Neural cell (in vitro differentiated cells): ENCODE data around the gene NRAS. TPM values are rescaled to one million over a fixed set of nuclear protein-coding genes. Genes with fewer than 3 reads are reported as not detected.

Source experiments
- H2AFZ ChIP-seq: fragments of 200-600, 300-800 bp; sonication (generic), shearing (Covaris generic); 2 replicates; pipeline ENCODE4 v1.6.0; 2014; ENCODE audit warnings: low read depth, mild to moderate bottlenecking, antibody characterized with exemption, low read length, moderate library complexity
- H3F3A ChIP-seq: fragments of 200-600 bp; shearing (Covaris generic); 2 replicates; pipeline ENCODE4 v1.6.1; 2016; ENCODE audit warnings: mild to moderate bottlenecking, moderate library complexity, mixed read lengths, antibody characterized with exemption, low read length; ENCODE audit not compliant: insufficient read depth, poor library complexity, severe bottlenecking
- H3K27ac ChIP-seq: fragments of 200-600, 300-800 bp; sonication (generic), shearing (Covaris generic); 2 replicates; pipeline ENCODE4 v1.5.1; 2014; ENCODE audit warnings: mild to moderate bottlenecking, low read length, moderate library complexity
- H3K27me3 ChIP-seq: fragments of 300-800, 200-600 bp; sonication (generic), shearing (Covaris generic); 2 replicates; pipeline ENCODE4 v1.6.0; 2014; ENCODE audit warnings: mild to moderate bottlenecking, low read depth, low read length, moderate library complexity; ENCODE audit not compliant: insufficient read depth
- H3K36me3 ChIP-seq: fragments of 300-800, 200-600 bp; sonication (generic), shearing (Covaris generic); 2 replicates; pipeline ENCODE4 v1.5.1; 2014; ENCODE audit warnings: mild to moderate bottlenecking, antibody characterized with exemption, low read length, moderate library complexity; ENCODE audit not compliant: insufficient read depth
- H3K4me2 ChIP-seq: fragments of 300-800, 200-600 bp; sonication (generic), shearing (Covaris generic); 2 replicates; pipeline ENCODE4 v1.6.0; 2014; ENCODE audit warnings: mild to moderate bottlenecking, low read length
- H3K4me3 ChIP-seq: fragments of 300-800, 200-600 bp; sonication (generic), shearing (Covaris generic); 2 replicates; pipeline ENCODE4 v1.5.1; 2014; ENCODE audit warnings: mild to moderate bottlenecking, low read length, moderate library complexity
- H3K79me2 ChIP-seq: fragments of 200-600 bp; shearing (Covaris generic); replicated peaks from 2 replicates; pipeline ENCODE4 v1.6.0; 2014; ENCODE audit warnings: mild to moderate bottlenecking, low read length, moderate library complexity; ENCODE audit not compliant: insufficient read depth
- H3K9ac ChIP-seq: fragments of 300-800, 200-600 bp; sonication (generic), shearing (Covaris generic); 2 replicates; pipeline ENCODE4 v1.6.1; 2016; ENCODE audit warnings: mild to moderate bottlenecking, low read length, mixed read lengths
- H3K9me2 ChIP-seq: fragments of 200-600 bp; shearing (Covaris generic); 2 replicates; pipeline ENCODE4 v1.6.1; 2016; ENCODE audit warnings: mild to moderate bottlenecking, low read length, mixed read lengths; ENCODE audit not compliant: insufficient read depth
- H3K9me3 ChIP-seq: fragments of 200-600, 300-800 bp; sonication (generic), shearing (Covaris generic); 2 replicates; pipeline ENCODE4 v1.6.1; 2016; ENCODE audit warnings: mild to moderate bottlenecking, mixed run types, low read length, moderate library complexity, mixed read lengths
- H4K20me1 ChIP-seq: fragments of 200-600 bp; shearing (Covaris generic); 2 replicates; pipeline ENCODE4 v1.6.1; 2016; ENCODE audit warnings: mild to moderate bottlenecking, mixed run types; ENCODE audit not compliant: insufficient read depth
- EP300 ChIP-seq: fragments of 450-650 bp; conservative IDR thresholded peaks from 2 replicates; pipeline ENCODE4 v1.6.1; 2014; ENCODE audit warnings: antibody characterized with exemption, mild to moderate bottlenecking, moderate library complexity; ENCODE audit not compliant: poor library complexity, severe bottlenecking
- EZH2 ChIP-seq: fragments of 200-600, 300-800 bp; shearing (Covaris generic), sonication (generic); IDR thresholded peaks from 2 replicates; pipeline ENCODE4 v1.6.1; 2014; ENCODE audit warnings: antibody characterized with exemption, low read length, borderline replicate concordance, mild to moderate bottlenecking; ENCODE audit not compliant: insufficient read depth, poor library complexity, severe bottlenecking
- MXI1 ChIP-seq: fragments of 450-650 bp; conservative IDR thresholded peaks from 2 replicates; pipeline ENCODE4 v1.6.1; 2014; ENCODE audit warnings: antibody characterized with exemption, mild to moderate bottlenecking; ENCODE audit not compliant: poor library complexity, severe bottlenecking
- POLR2AphosphoS5 ChIP-seq: IDR thresholded peaks from 2 replicates; pipeline ENCODE4 v1.6.1; 2012
- RAD21 ChIP-seq: fragments of 450-650 bp; conservative IDR thresholded peaks from 2 replicates; pipeline ENCODE4 v1.6.1; 2014; ENCODE audit warnings: antibody characterized with exemption, mild to moderate bottlenecking, moderate library complexity
- SMC3 ChIP-seq: fragments of 450-650 bp; conservative IDR thresholded peaks from 2 replicates; pipeline ENCODE4 v1.6.1; 2014; ENCODE audit warnings: antibody characterized with exemption, mild to moderate bottlenecking, moderate library complexity; ENCODE audit not compliant: poor library complexity
- TAF1 ChIP-seq: IDR thresholded peaks from 2 replicates; pipeline ENCODE4 v1.6.1; 2012; ENCODE audit warnings: low read depth
- polyA plus RNA-seq: library from polyadenylated mRNA; depleted of rRNA; stranded (reverse); fragments of >200 nt; gene quantifications from 2 replicates; pipeline ENCODE4 v1.2.3, GENCODE V29; 2014
- TF ChIP-seq, protein P1 (sequence below): IDR thresholded peaks from 2 replicates; pipeline ENCODE4 v1.6.1; 2012; ENCODE audit warnings: borderline replicate concordance
- TF ChIP-seq, protein P2 (sequence below): fragments of 450-650 bp; IDR thresholded peaks from 2 replicates; pipeline ENCODE4 v1.5.1; 2014; ENCODE audit warnings: antibody characterized with exemption, mild to moderate bottlenecking, moderate library complexity; ENCODE audit not compliant: poor library complexity, severe bottlenecking

The NRAS gene
- polyA plus RNA-seq, 1 donor from 2014 or later, result 56.5 TPM

GRCh38 chr1:114745291-114745690 is 28.7 kb upstream of the NRAS start:
- no peak overlapping the region for H2AFZ ChIP-seq
- no peak overlapping the region for H3K4me2 ChIP-seq
- no peaks in the 10 kb centered on the region for H3K27me3 ChIP-seq
- no peaks in the 10 kb centered on the region for H3K36me3 ChIP-seq
- H3K79me2 ChIP-seq, result peaks cover 98% of the 10 kb centered on the region
- H3F3A ChIP-seq, result peaks cover under 1% of the 10 kb centered on the region
- H4K20me1 ChIP-seq, result peaks cover 12% of the 10 kb centered on the region
- no peak overlapping the region for H3K27ac ChIP-seq
- no peaks in the 10 kb centered on the region for H3K9me2 ChIP-seq
- no peaks in the 10 kb centered on the region for H3K9me3 ChIP-seq
- no peak overlapping the region for H3K4me3 ChIP-seq
- TF ChIP-seq EP300 (no peak), TAF1 (no peak), EZH2 (no peak), SMC3 (no peak), POLR2AphosphoS5 (no peak), MXI1 (no peak), RAD21 (no peak)
- TF ChIP-seq, protein P1, sequence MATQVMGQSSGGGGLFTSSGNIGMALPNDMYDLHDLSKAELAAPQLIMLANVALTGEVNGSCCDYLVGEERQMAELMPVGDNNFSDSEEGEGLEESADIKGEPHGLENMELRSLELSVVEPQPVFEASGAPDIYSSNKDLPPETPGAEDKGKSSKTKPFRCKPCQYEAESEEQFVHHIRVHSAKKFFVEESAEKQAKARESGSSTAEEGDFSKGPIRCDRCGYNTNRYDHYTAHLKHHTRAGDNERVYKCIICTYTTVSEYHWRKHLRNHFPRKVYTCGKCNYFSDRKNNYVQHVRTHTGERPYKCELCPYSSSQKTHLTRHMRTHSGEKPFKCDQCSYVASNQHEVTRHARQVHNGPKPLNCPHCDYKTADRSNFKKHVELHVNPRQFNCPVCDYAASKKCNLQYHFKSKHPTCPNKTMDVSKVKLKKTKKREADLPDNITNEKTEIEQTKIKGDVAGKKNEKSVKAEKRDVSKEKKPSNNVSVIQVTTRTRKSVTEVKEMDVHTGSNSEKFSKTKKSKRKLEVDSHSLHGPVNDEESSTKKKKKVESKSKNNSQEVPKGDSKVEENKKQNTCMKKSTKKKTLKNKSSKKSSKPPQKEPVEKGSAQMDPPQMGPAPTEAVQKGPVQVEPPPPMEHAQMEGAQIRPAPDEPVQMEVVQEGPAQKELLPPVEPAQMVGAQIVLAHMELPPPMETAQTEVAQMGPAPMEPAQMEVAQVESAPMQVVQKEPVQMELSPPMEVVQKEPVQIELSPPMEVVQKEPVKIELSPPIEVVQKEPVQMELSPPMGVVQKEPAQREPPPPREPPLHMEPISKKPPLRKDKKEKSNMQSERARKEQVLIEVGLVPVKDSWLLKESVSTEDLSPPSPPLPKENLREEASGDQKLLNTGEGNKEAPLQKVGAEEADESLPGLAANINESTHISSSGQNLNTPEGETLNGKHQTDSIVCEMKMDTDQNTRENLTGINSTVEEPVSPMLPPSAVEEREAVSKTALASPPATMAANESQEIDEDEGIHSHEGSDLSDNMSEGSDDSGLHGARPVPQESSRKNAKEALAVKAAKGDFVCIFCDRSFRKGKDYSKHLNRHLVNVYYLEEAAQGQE, result no peak
- TF ChIP-seq, protein P2, sequence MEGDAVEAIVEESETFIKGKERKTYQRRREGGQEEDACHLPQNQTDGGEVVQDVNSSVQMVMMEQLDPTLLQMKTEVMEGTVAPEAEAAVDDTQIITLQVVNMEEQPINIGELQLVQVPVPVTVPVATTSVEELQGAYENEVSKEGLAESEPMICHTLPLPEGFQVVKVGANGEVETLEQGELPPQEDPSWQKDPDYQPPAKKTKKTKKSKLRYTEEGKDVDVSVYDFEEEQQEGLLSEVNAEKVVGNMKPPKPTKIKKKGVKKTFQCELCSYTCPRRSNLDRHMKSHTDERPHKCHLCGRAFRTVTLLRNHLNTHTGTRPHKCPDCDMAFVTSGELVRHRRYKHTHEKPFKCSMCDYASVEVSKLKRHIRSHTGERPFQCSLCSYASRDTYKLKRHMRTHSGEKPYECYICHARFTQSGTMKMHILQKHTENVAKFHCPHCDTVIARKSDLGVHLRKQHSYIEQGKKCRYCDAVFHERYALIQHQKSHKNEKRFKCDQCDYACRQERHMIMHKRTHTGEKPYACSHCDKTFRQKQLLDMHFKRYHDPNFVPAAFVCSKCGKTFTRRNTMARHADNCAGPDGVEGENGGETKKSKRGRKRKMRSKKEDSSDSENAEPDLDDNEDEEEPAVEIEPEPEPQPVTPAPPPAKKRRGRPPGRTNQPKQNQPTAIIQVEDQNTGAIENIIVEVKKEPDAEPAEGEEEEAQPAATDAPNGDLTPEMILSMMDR, result no peak
- H3K9ac ChIP-seq, result no peak overlapping the region

- no peaks in the 10 kb centered on the region for H3F3A ChIP-seq
- H3K9me3 ChIP-seq, result no peaks in the 10 kb centered on the region
- H3K9me2 ChIP-seq, result no peaks in the 10 kb centered on the region
- no peak overlapping the region for H3K27ac ChIP-seq
- H4K20me1 ChIP-seq, result peaks cover 9% of the 10 kb centered on the region
- peaks cover 95% of the 10 kb centered on the region for H3K79me2 ChIP-seq
- H3K9ac ChIP-seq, result no peak overlapping the region
- H3K4me3 ChIP-seq, result no peak overlapping the region
- H2AFZ ChIP-seq, result no peak overlapping the region
- H3K27me3 ChIP-seq, result no peaks in the 10 kb centered on the region
- TF ChIP-seq MXI1 (no peak), POLR2AphosphoS5 (no peak), EZH2 (no peak), RAD21 (no peak), EP300 (no peak), TAF1 (no peak), SMC3 (no peak)
- TF ChIP-seq, protein P2, result no peak
- TF ChIP-seq, protein P1, result no peak
- no peak overlapping the region for H3K4me2 ChIP-seq
- H3K36me3 ChIP-seq, result peaks cover 4% of the 10 kb centered on the region
Observed at GRCh38 chr1:114741963-114742746, 25.6 kb upstream of the NRAS start.
